GM23338 (cell line): Measurements from ENCODE around the gene MS4A6A. TPM values are rescaled to one million over a fixed set of nuclear protein-coding genes. Genes with fewer than 3 reads are reported as not detected.
"Not testable (repeated sequence)": the region's sequence is repeated elsewhere in the genome, so short reads cannot be mapped to it uniquely, and the experiment has no call there.

Experiments used
- ATAC-seq: fragments of 200-7000 bp; cut with Tn5 transposase; 3 replicates; pipeline ENCODE4 v1.9.1; 2020
- DNase-seq: peaks from one replicate; pipeline ENCODE4 v3.0.0-alpha.2; 2015; ENCODE audit warnings: low spot score
- H2AFZ ChIP-seq: fragments of 200-600 bp; sonication (generic); 2 replicates; pipeline ENCODE4 v1.8.0; 2016; ENCODE audit warnings: antibody characterized with exemption, mild to moderate bottlenecking, moderate library complexity
- H3F3A ChIP-seq: fragments of 200-600 bp; sonication (generic); replicated peaks from 2 replicates; pipeline ENCODE4 v1.8.0; 2017; ENCODE audit warnings: antibody characterized with exemption, mixed run types, low read depth
- H3K27ac ChIP-seq: fragments of 200-600 bp; sonication (generic); 2 replicates; pipeline ENCODE4 v1.6.1; 2016; ENCODE audit warnings: low read depth
- H3K27me3 ChIP-seq: fragments of 200-600 bp; sonication (generic); 2 replicates; pipeline ENCODE4 v1.8.0; 2016; ENCODE audit warnings: mild to moderate bottlenecking, mixed run types, moderate library complexity; ENCODE audit not compliant: insufficient read depth
- H3K36me3 ChIP-seq: fragments of 200-600 bp; sonication (generic); 2 replicates; pipeline ENCODE4 v1.8.0; 2016; ENCODE audit warnings: mild to moderate bottlenecking; ENCODE audit not compliant: insufficient read depth
- H3K4me1 ChIP-seq: fragments of 200-600 bp; sonication (generic); 2 replicates; pipeline ENCODE4 v1.8.0; 2016; ENCODE audit warnings: mild to moderate bottlenecking, moderate library complexity; ENCODE audit not compliant: insufficient read depth
- H3K4me2 ChIP-seq: fragments of 200-600 bp; sonication (generic); 2 replicates; pipeline ENCODE4 v1.7.1; 2017; ENCODE audit warnings: mixed run types
- H3K4me3 ChIP-seq: fragments of 200-600 bp; sonication (generic); 2 replicates; pipeline ENCODE4 v1.6.1; 2016; ENCODE audit warnings: mixed run types
- H3K79me2 ChIP-seq: fragments of 200-600 bp; sonication (generic); replicated peaks from 2 replicates; pipeline ENCODE4 v1.8.0; 2017; ENCODE audit warnings: mild to moderate bottlenecking; ENCODE audit not compliant: insufficient read depth
- H3K9me2 ChIP-seq: fragments of 200-600 bp; sonication (generic); 2 replicates; pipeline ENCODE4 v1.8.0; 2017; ENCODE audit not compliant: insufficient read depth
- H4K20me1 ChIP-seq: fragments of 200-600 bp; sonication (generic); replicated peaks from 2 replicates; pipeline ENCODE4 v1.8.0; 2017; ENCODE audit warnings: mild to moderate bottlenecking; ENCODE audit not compliant: insufficient read depth
- H3K27ac Mint-ChIP-seq: 2 replicates; pipeline ENCODE4 v1.8.0; 2020; ENCODE audit warnings: inconsistent platforms, mild to moderate bottlenecking, moderate library complexity, mixed read lengths
- H3K27me3 Mint-ChIP-seq: 3 replicates; pipeline ENCODE4 v1.8.0; 2022; ENCODE audit warnings: low read depth, mild to moderate bottlenecking, moderate library complexity, mixed read lengths, inconsistent platforms; ENCODE audit not compliant: insufficient read depth, poor library complexity
- H3K36me3 Mint-ChIP-seq: 3 replicates; pipeline ENCODE4 v1.8.0; 2021; ENCODE audit warnings: low read depth, mild to moderate bottlenecking, inconsistent platforms, moderate library complexity, mixed read lengths
- H3K4me1 Mint-ChIP-seq: 3 replicates; pipeline ENCODE4 v1.8.0; 2020; ENCODE audit warnings: mild to moderate bottlenecking, inconsistent platforms, mixed read lengths
- H3K4me3 Mint-ChIP-seq: 3 replicates; pipeline ENCODE4 v1.8.0; 2021; ENCODE audit warnings: moderate library complexity, mild to moderate bottlenecking, inconsistent platforms, mixed read lengths
- H3K9me3 Mint-ChIP-seq: 3 replicates; pipeline ENCODE4 v1.8.0; 2020; ENCODE audit warnings: moderate library complexity, mild to moderate bottlenecking, inconsistent platforms, mixed read lengths
- CREB1 ChIP-seq: fragments of 250-450 bp; sonication (Bioruptor Pico); IDR thresholded peaks from 2 replicates; pipeline ENCODE4 v1.5.0; 2020; ENCODE audit warnings: low read depth, mild to moderate bottlenecking, moderate library complexity
- ETS1 ChIP-seq: IDR thresholded peaks from 2 replicates; pipeline ENCODE4 v1.6.1; 2016; ENCODE audit warnings: antibody characterized with exemption
- EZH2 ChIP-seq: fragments of 200-600 bp; sonication (generic); IDR thresholded peaks from one replicate; pipeline ENCODE4 v1.8.0; 2017; ENCODE audit warnings: antibody characterized with exemption, mild to moderate bottlenecking, low read depth; ENCODE audit not compliant: unreplicated experiment
- EZH2phosphoT487 ChIP-seq: fragments of 200-600 bp; sonication (generic); IDR thresholded peaks from one replicate; pipeline ENCODE4 v1.8.1; 2018; ENCODE audit warnings: antibody characterized with exemption; ENCODE audit not compliant: unreplicated experiment
- POLR2AphosphoS5 ChIP-seq: IDR thresholded peaks from 2 replicates; pipeline ENCODE4 v1.6.1; 2016; ENCODE audit warnings: antibody characterized with exemption, low read depth
- REST ChIP-seq: IDR thresholded peaks from one replicate; pipeline ENCODE4 v1.6.1; 2018; ENCODE audit warnings: antibody characterized with exemption; ENCODE audit not compliant: unreplicated experiment
- ZNF114 ChIP-seq: fragments of 250-450 bp; sonication (Bioruptor Pico); IDR thresholded peaks from 2 replicates; pipeline ENCODE4 v1.5.0; 2020; ENCODE audit warnings: mild to moderate bottlenecking, moderate library complexity
- polyA plus RNA-seq: library from polyadenylated mRNA; unstranded; fragments of >200 nt; fragmentation: Nextera tagmentation; extraction: Ambion mirVana; gene quantifications from 2 replicates; pipeline ENCODE4 v1.2.1, GENCODE V29; 2016
- total RNA-seq: library from RNA; depleted of rRNA; stranded (reverse); fragments of >200 nt; shearing (Covaris generic); gene quantifications from 2 replicates; pipeline ENCODE4 v1.2.3, GENCODE V29; 2014

Gene MS4A6A
- total and polyA plus RNA-seq, 2 experiments from 2014 or later = not detected

GRCh38 chr11:60129853-60130252, 53.0 kb downstream of the MS4A6A start:
- TF ChIP-seq POLR2AphosphoS5 = no peak
- no peak for TF ChIP-seq REST
- TF ChIP-seq ZNF114 (CRISPR knock-in tag) = no peak
- no peak for TF ChIP-seq ETS1
- TF ChIP-seq CREB1 (CRISPR knock-in tag) = no peak
- no peak for TF ChIP-seq EZH2phosphoT487
- TF ChIP-seq EZH2 = no peak
- Histone ChIP-seq H3K4me3 (no peak overlapping the region), H3F3A (no peaks in the 10 kb centered on the region), H3K4me1 (peaks cover 8% of the 10 kb centered on the region; the same call in 1 of the 2 replicates), H3K36me3 (no peaks in the 10 kb centered on the region), H3K27ac (no peak overlapping the region), H3K79me2 (no peaks in the 10 kb centered on the region), H3K4me2 (no peak overlapping the region), H4K20me1 (no peaks in the 10 kb centered on the region), H3K9me2 (0 out of 2 replicates have a peak, but pooled peaks cover 3% of the 10 kb centered on the region), H3K27me3 (no peaks in the 10 kb centered on the region), H2AFZ (no peak overlapping the region)
- Mint-ChIP-seq H3K4me3 (no peak overlapping the region), H3K9me3 (peaks cover 23% of the 10 kb centered on the region), H3K36me3 (peaks cover 18% of the 10 kb centered on the region), H3K27me3 (no peaks in the 10 kb centered on the region), H3K27ac (no peak overlapping the region), H3K4me1 (peaks cover 5% of the 10 kb centered on the region; the same call in 2 of the 3 replicates)
- ATAC-seq (no peak), DNase-seq (no peak)

GRCh38 chr11:60128866-60129265, 54.0 kb downstream of the MS4A6A start:
- peaks cover 14% of the 10 kb centered on the region for H3K9me3 Mint-ChIP-seq
- H3F3A ChIP-seq, H3K27me3 ChIP-seq, H3K36me3 Mint-ChIP-seq, H3K27ac ChIP-seq, H3K4me2 ChIP-seq, H3K36me3 ChIP-seq, H4K20me1 ChIP-seq, H2AFZ ChIP-seq, H3K4me3 Mint-ChIP-seq, H3K27me3 Mint-ChIP-seq, DNase-seq, H3K79me2 ChIP-seq, H3K27ac Mint-ChIP-seq, H3K9me2 ChIP-seq, H3K4me3 ChIP-seq, ATAC-seq: not testable (repeated sequence)
- H3K4me1 ChIP-seq = peaks cover 17% of the 10 kb centered on the region
- H3K4me1 Mint-ChIP-seq = peaks cover 15% of the 10 kb centered on the region
